C4-2B (cell line): ENCODE measurements around the gene TPT1.
"Not testable (repeated sequence)": the region's sequence is repeated elsewhere in the genome, so short reads cannot be mapped to it uniquely, and the experiment has no call there.

Source experiments
- H3K27ac ChIP-seq: fragments of 450-650 bp; 2 replicates; pipeline ENCODE4 v1.5.1; 2017
- CTCF ChIP-seq: fragments of 450-650 bp; conservative IDR thresholded peaks from 2 replicates; pipeline ENCODE4 v1.5.1; 2017; ENCODE audit warnings: mild to moderate bottlenecking
- ZFX ChIP-seq: fragments of 450-650 bp; IDR thresholded peaks from 2 replicates; pipeline ENCODE4 v1.6.1; 2017

Gene TPT1

DNA sequence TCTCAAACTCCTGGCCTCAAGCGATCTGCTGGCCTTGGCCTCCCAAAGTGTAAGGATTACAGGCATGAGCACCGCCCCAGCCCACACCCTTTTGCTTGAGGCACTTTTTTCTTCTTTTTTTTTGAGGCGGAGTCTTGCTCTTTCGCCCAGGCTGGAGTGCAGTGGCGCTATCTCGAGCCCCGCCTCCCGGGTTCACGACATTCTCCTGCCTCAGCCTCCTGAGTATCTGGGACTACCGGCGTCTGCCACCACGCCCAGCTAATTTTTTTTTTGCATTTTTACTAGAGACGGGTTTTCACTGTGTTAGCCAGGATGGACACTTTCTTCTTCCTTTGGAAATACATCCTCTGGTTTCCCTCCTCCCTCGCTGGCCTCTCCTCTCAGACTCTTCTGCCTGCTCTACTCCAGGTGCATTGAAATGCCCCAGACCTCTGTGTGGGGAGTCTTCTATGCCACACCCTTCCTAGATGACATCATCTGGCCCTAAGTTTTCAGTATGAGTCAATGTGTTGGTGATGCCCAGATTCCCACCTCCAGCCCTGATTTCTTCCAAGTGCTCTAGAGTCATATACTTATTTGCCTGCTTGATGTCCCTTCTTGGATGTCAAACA, 20.7 kb upstream of the TPT1 start:
- no peak overlapping the region for H3K27ac ChIP-seq
- no peak for TF ChIP-seq ZFX
- no peak for TF ChIP-seq CTCF

DNA sequence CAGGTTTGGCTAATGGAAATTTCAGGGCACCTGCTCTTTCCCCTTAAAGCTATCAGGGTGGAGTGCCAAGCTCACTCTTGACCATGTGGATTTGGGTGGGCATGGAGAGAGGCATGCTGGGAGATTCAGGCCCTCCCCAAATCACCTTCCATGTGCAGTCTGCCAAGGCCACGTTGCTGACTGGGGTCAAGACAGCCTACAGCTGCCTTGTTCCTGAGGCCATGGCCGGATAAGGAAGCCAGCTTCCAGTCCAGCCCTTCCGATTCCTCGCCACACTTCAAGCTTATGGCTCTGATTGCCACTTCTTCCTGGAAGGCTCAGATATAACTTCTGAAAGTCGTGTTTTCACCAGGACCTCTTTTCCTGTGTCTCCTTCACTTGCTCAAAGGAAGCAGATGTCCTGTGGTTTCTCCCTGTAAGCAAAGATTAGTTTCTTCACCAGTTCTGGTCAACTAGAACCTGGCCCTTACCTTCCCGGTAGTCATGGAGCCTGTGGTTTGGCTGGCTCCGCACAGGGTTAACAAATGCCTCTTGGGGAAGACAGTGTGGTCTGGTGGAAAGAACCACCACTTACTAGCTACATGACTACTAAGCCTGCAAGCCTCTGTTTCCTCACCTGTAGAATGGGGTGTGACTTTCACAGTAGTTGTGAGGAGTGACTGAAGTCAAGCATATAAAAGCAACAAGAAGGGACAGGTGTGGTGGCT, 16.1 kb upstream of the TPT1 start:
- no peak overlapping the region for H3K27ac ChIP-seq
- TF ChIP-seq CTCF (no peak), ZFX (no peak)

- no peak overlapping the region for H3K27ac ChIP-seq
- TF ChIP-seq CTCF (no peak), ZFX (no peak)
Observed at GRCh38 chr13:45353895-45354294, 12.9 kb upstream of the TPT1 start.

DNA sequence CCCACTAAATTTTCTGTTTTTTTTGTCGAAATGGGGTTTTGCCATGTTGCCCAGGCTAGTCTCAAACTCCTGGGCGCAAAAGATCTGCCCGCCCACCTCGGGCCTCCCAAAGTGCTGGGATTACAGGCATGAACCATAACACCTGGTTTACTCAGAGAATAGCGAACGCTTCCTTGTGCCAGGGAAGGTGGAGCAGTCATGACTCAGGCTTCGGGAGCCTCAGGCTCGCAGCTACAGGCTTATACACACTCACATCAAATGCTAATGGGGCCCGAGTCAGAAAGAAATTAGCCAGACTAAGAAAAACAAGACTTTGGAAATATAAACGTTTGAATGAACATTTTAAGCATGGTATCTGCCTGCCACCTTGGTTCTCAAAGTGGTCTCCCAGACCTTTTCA, 11.0 kb upstream of the TPT1 start:
- TF ChIP-seq CTCF (no peak), ZFX (no peak)

DNA sequence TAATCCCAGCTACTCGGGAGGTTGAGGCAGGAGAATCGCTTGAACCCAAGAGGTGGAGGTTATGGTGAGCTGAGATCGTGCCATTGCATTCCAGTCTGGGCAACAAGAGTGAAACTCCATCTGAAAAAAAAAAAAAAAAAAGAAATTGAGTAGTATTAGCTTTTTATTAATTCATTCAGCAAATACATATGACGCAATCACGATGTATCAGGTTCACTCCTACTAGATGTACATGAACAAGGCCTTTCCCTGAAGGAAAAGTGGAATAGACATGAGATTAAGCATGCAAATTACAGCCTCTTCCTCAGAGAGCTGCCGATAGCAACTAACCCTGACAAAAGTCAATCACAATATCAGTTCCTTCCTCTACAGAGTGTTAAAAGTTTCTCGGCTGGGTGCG, 9.2 kb upstream of the TPT1 start:
- no peak for TF ChIP-seq ZFX
- TF ChIP-seq CTCF, result no peak
- H3K27ac ChIP-seq, result no peak overlapping the region

More for the DNA sequence above, 11.0 kb upstream of the TPT1 start:
- no peak overlapping the region for H3K27ac ChIP-seq

GRCh38 chr13:45349438-45349837, 8.5 kb upstream of the TPT1 start:
- TF ChIP-seq CTCF (no peak), ZFX (no peak)
- no peak overlapping the region for H3K27ac ChIP-seq

- H3K27ac ChIP-seq, result not testable (repeated sequence)
Observed at GRCh38 chr13:45344064-45344463, 3.1 kb upstream of the TPT1 start.

GRCh38 chr13:45343102-45343501, 2.1 kb upstream of the TPT1 start:
- H3K27ac ChIP-seq, result not testable (repeated sequence)

GRCh38 chr13:45342668-45343067, 1.7 kb upstream of the TPT1 start:
- H3K27ac ChIP-seq, result peak overlapping the region; percentile 100; the same call in 1 of the 2 replicates
